Astrocyte (in vitro differentiated cells and primary cell): ENCODE data around the gene PCNX1. TPM values are rescaled to one million over a fixed set of nuclear protein-coding genes. Genes with fewer than 3 reads are reported as not detected.

ENCODE experiments used
- DNase-seq: peaks from one replicate; pipeline ENCODE4 v3.0.0-alpha.2; 2010; ENCODE audit warnings: low read depth
- FAIRE-seq: peaks from 2 replicates; lab custom pipeline; 2011; peaks lifted over from hg19 to GRCh38; lab: Jason Lieb, UNC
- H2AFZ ChIP-seq: 2 replicates; pipeline ENCODE4 v1.6.0; 2012; ENCODE audit warnings: low read depth, low read length, inconsistent platforms
- H3K27ac ChIP-seq: 2 replicates; pipeline ENCODE4 v1.5.1; 2011; ENCODE audit warnings: low read depth, low read length, inconsistent platforms
- H3K27me3 ChIP-seq: 2 replicates; pipeline ENCODE4 v1.6.0; 2011; ENCODE audit warnings: low read length, inconsistent platforms; ENCODE audit not compliant: insufficient read depth
- H3K36me3 ChIP-seq: 2 replicates; pipeline ENCODE4 v1.5.1; 2011; ENCODE audit warnings: low read length, inconsistent platforms; ENCODE audit not compliant: insufficient read depth
- H3K4me1 ChIP-seq: 2 replicates; pipeline ENCODE4 v1.5.1; 2011; ENCODE audit warnings: low read length, inconsistent platforms; ENCODE audit not compliant: insufficient read depth
- H3K4me2 ChIP-seq: 2 replicates; pipeline ENCODE4 v1.6.0; 2012; ENCODE audit warnings: low read length, inconsistent platforms
- H3K4me3 ChIP-seq: 2 replicates; pipeline ENCODE4 v1.5.1; 2011; ENCODE audit warnings: low read depth, mild to moderate bottlenecking, low read length, inconsistent platforms; ENCODE audit not compliant: insufficient read depth
- H3K79me2 ChIP-seq: 2 replicates; pipeline ENCODE4 v1.6.0; 2012; ENCODE audit warnings: mild to moderate bottlenecking, low read length, inconsistent platforms; ENCODE audit not compliant: insufficient read depth
- H3K9ac ChIP-seq: 2 replicates; pipeline ENCODE4 v1.6.0; 2012; ENCODE audit warnings: mild to moderate bottlenecking, low read length, inconsistent platforms
- H3K9me3 ChIP-seq: 2 replicates; pipeline ENCODE4 v1.5.1; 2012; ENCODE audit warnings: low read depth, mild to moderate bottlenecking, low read length, inconsistent platforms; ENCODE audit not compliant: insufficient read depth
- H4K20me1 ChIP-seq: 2 replicates; pipeline ENCODE4 v1.6.0; 2012; ENCODE audit warnings: low read length, inconsistent platforms; ENCODE audit not compliant: insufficient read depth
- H3K27ac Mint-ChIP-seq: one replicate; pipeline ENCODE4 v1.8.0; 2021; ENCODE audit warnings: mild to moderate bottlenecking, mixed read lengths; ENCODE audit not compliant: unreplicated experiment
- H3K27me3 Mint-ChIP-seq: one replicate; pipeline ENCODE4 v1.8.0; 2021; ENCODE audit warnings: low read depth, mixed read lengths; ENCODE audit not compliant: unreplicated experiment
- H3K36me3 Mint-ChIP-seq: one replicate; pipeline ENCODE4 v1.8.0; 2021; ENCODE audit warnings: low read depth, mixed read lengths; ENCODE audit not compliant: unreplicated experiment
- H3K4me1 Mint-ChIP-seq: one replicate; pipeline ENCODE4 v1.8.0; 2021; ENCODE audit warnings: low read depth, mixed read lengths; ENCODE audit not compliant: unreplicated experiment
- H3K4me3 Mint-ChIP-seq: one replicate; pipeline ENCODE4 v1.8.0; 2021; ENCODE audit warnings: mild to moderate bottlenecking, moderate library complexity, mixed read lengths; ENCODE audit not compliant: unreplicated experiment
- H3K9me3 Mint-ChIP-seq: one replicate; pipeline ENCODE4 v1.8.0; 2021; ENCODE audit warnings: mild to moderate bottlenecking, mixed read lengths; ENCODE audit not compliant: unreplicated experiment
- EZH2 ChIP-seq: IDR thresholded peaks from 2 replicates; pipeline ENCODE4 v1.6.1; 2012; ENCODE audit warnings: mild to moderate bottlenecking, low read length, inconsistent platforms; ENCODE audit not compliant: insufficient read depth
- total RNA-seq: library from RNA; stranded (reverse); gene quantifications from 2 replicates; pipeline ENCODE4 v1.2.1, GENCODE V29; 2021
- TF ChIP-seq, protein P1 (sequence below): IDR thresholded peaks from 2 replicates; pipeline ENCODE4 v1.5.1; 2011; ENCODE audit warnings: low read depth, mild to moderate bottlenecking, inconsistent platforms, low read length, moderate library complexity; ENCODE audit not compliant: insufficient read depth

Gene PCNX1
- total RNA-seq, 1 donor from 2014 or later: 91.3 TPM

DNA sequence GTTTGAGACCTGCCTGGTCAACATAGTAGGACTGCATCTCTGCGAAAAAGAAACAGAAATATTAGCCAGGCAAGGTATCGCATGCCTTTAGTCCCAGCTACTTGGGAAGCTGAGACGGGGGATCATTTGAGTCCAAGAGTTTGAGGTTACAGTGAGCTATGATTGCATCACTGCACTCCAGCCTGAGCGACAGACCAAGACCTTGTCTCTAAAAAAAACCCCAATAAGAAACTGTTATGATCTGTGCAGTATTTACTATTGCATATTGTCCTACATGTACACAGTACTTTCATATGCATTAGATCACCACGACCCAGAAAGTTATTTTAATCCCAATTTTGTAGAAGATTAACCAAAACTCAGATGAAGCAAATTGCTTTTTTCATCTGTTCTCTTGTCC is 187.5 kb downstream of the PCNX1 start:
- peaks cover 12% of the 10 kb centered on the region for H3K4me1 Mint-ChIP-seq
- Histone ChIP-seq H3K27ac (no peak overlapping the region), H3K9ac (no peak overlapping the region), H3K36me3 (peaks cover 15% of the 10 kb centered on the region), H2AFZ (no peak overlapping the region), H3K27me3 (no peaks in the 10 kb centered on the region), H3K9me3 (no peaks in the 10 kb centered on the region), H3K79me2 (peaks cover 22% of the 10 kb centered on the region), H4K20me1 (peaks cover 10% of the 10 kb centered on the region), H3K4me2 (no peak overlapping the region), H3K4me3 (no peak overlapping the region), H3K4me1 (no peaks in the 10 kb centered on the region)
- FAIRE-seq (no peak), DNase-seq (no peak)
- no peaks in the 10 kb centered on the region for H3K27me3 Mint-ChIP-seq
- H3K4me3 Mint-ChIP-seq: no peak overlapping the region
- no peak overlapping the region for H3K27ac Mint-ChIP-seq
- H3K9me3 Mint-ChIP-seq: no peaks in the 10 kb centered on the region
- H3K36me3 Mint-ChIP-seq: peaks cover 34% of the 10 kb centered on the region
- TF ChIP-seq EZH2: no peak

DNA sequence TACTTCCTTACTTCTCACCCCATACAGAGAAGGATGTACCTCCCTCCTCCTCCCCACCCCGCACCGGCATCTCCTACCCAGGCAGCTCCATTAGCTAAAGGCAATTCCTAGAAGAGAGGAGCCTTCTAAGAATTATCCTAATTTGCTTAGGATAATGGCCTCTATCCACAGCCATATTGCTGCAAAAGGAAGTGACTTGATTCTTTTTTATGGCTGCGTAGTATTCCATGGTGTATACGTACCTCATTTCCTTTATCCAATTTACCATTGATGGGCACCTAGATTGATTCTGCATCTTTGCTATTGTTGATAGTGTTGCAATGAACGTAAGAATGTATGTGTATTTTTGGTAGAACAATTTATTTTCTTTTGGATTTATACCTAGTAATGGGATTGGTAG is 189.7 kb downstream of the PCNX1 start:
- Histone ChIP-seq H3K79me2 (peaks cover 24% of the 10 kb centered on the region), H3K9me3 (no peaks in the 10 kb centered on the region), H3K9ac (no peak overlapping the region), H3K27ac (no peak overlapping the region), H3K4me3 (no peak overlapping the region), H3K36me3 (peaks cover 8% of the 10 kb centered on the region), H3K4me2 (no peak overlapping the region), H3K4me1 (no peaks in the 10 kb centered on the region), H3K27me3 (no peaks in the 10 kb centered on the region), H4K20me1 (peaks cover 10% of the 10 kb centered on the region), H2AFZ (no peak overlapping the region)
- Mint-ChIP-seq H3K9me3 (no peaks in the 10 kb centered on the region), H3K27ac (no peak overlapping the region), H3K4me1 (peaks cover 14% of the 10 kb centered on the region), H3K4me3 (no peak overlapping the region), H3K27me3 (no peaks in the 10 kb centered on the region), H3K36me3 (peaks cover 28% of the 10 kb centered on the region)
- FAIRE-seq (no peak), DNase-seq (no peak)
- TF ChIP-seq, protein P1, sequence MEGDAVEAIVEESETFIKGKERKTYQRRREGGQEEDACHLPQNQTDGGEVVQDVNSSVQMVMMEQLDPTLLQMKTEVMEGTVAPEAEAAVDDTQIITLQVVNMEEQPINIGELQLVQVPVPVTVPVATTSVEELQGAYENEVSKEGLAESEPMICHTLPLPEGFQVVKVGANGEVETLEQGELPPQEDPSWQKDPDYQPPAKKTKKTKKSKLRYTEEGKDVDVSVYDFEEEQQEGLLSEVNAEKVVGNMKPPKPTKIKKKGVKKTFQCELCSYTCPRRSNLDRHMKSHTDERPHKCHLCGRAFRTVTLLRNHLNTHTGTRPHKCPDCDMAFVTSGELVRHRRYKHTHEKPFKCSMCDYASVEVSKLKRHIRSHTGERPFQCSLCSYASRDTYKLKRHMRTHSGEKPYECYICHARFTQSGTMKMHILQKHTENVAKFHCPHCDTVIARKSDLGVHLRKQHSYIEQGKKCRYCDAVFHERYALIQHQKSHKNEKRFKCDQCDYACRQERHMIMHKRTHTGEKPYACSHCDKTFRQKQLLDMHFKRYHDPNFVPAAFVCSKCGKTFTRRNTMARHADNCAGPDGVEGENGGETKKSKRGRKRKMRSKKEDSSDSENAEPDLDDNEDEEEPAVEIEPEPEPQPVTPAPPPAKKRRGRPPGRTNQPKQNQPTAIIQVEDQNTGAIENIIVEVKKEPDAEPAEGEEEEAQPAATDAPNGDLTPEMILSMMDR: no peak
- no peak for TF ChIP-seq EZH2

DNA sequence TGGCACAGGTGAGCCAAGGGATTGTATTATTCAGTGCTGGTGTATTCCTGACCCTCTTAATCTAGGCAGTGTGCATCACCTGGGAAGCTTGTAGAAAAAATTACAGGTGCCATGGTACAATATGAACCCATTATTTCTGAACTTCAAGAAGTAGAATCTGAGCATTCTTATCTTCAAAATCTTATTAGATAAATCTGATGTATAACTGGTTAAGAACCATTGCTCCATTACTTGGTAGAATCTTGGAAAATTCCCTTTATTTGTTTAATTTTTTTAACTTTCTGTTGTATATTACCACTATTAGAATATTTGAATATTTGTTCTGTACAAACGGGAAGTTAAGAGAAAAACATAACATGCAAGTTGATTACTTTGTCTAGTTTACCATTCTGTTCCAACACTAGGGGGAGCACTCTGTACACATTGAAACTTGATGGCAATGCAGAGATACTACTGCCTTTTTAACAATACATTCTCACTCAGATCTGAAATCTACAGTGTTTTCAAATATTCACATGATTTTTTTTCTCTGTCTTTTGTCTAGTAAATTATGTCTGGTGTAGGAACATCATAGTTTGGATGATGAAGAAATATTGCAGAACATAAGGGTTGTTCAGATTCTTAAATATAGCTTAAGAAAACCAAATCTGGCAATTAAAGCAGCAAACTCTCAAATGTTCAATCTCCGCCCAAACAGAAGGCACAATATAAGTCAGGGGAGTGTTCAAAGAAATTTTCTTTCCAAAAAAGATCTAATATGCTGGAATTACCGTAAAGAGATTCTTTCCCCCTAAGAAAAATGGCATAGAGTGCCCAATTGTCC is 196.6 kb downstream of the PCNX1 start:
- Histone ChIP-seq H3K27ac (no peak overlapping the region), H3K4me3 (no peak overlapping the region), H3K36me3 (peaks cover 24% of the 10 kb centered on the region), H3K4me2 (no peak overlapping the region), H3K27me3 (no peaks in the 10 kb centered on the region), H3K9ac (no peak overlapping the region), H4K20me1 (no peaks in the 10 kb centered on the region), H3K4me1 (no peaks in the 10 kb centered on the region), H2AFZ (no peak overlapping the region), H3K9me3 (no peaks in the 10 kb centered on the region), H3K79me2 (peaks cover 7% of the 10 kb centered on the region)
- Mint-ChIP-seq H3K4me3 (no peak overlapping the region), H3K36me3 (peaks cover 18% of the 10 kb centered on the region), H3K27ac (no peak overlapping the region), H3K9me3 (no peaks in the 10 kb centered on the region), H3K27me3 (no peaks in the 10 kb centered on the region), H3K4me1 (peaks cover 22% of the 10 kb centered on the region)
- DNase-seq: peak; percentile 44
- TF ChIP-seq, protein P1: peak; percentile 77
- no peak for TF ChIP-seq EZH2
- FAIRE-seq: peak; percentile 73
